GM12892 (cell line): ENCODE results near the gene MESD.

Source experiments
- POLR2A ChIP-seq: IDR thresholded peaks from 2 replicates; pipeline ENCODE4 v1.6.1; 2011; ENCODE audit warnings: low read depth, low read length, control low read depth
- POLR2AphosphoS5 ChIP-seq: IDR thresholded peaks from 2 replicates; pipeline ENCODE4 v1.6.1; 2011; ENCODE audit warnings: low read depth, low read length, control low read depth
- TAF1 ChIP-seq: IDR thresholded peaks from 2 replicates; pipeline ENCODE4 v1.6.1; 2011; ENCODE audit warnings: low read depth, mild to moderate bottlenecking, control low read depth, low read length, borderline replicate concordance

DNA sequence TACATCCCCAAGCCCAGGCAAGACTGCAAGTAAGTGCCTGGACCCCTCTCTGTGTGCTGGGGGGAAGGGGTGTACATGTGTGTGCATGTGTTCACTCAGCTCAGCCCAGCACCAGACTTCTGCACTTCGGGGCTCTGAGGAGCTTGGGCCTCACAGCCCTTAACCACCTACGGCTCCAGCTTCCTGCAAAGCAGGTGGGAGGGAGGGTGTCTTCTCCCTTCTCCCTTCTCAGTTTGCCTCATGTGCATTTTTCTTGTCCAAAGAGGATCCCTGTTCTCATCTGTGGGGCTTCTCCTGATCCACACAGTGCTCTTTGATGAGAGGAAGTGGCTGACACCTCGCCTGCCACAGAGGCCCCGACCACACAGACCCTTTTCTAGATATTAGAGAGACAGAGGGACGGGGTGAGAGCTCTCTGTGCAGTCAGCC, 69.3 kb downstream of the MESD start:
- TF ChIP-seq POLR2AphosphoS5, result no peak
- TF ChIP-seq POLR2A, result no peak
- no peak for TF ChIP-seq TAF1
